Measurements from ENCODE around the gene KRT31.
"Not testable (repeated sequence)": the region's sequence is repeated elsewhere in the genome, so short reads cannot be mapped to it uniquely, and the experiment has no call there.

The KRT31 gene

GRCh38 chr17:41351177-41351576 is 46.2 kb downstream of the KRT31 start:
- Histone ChIP-seq H3K36me3 (replicated peaks; ENCODE audit: low read depth, low read length) (no peaks in the 10 kb centered on the region), H3K27ac (ENCODE audit: low read length) (no peak overlapping the region), H3K9me3 (ENCODE audit: insufficient read depth, low read length) (no peaks in the 10 kb centered on the region), H3K9ac (ENCODE audit: low read length) (no peak overlapping the region), H3K79me2 (ENCODE audit: low read length) (no peaks in the 10 kb centered on the region), H3K27me3 (ENCODE audit: low read depth, low read length) (peaks cover 8% of the 10 kb centered on the region; the same call in 1 of the 2 replicates), H3K4me1 (ENCODE audit: low read length) (no peaks in the 10 kb centered on the region), H3K4me2 (ENCODE audit: low read length) (no peak overlapping the region), H2AFZ (ENCODE audit: low read depth, low read length) (no peak overlapping the region), H3K4me3 (ENCODE audit: low read length) (no peak overlapping the region), H4K20me1 (ENCODE audit: insufficient read depth, low read length) (no peaks in the 10 kb centered on the region)
- TF ChIP-seq CTCF (IDR thresholded peaks at IDR 0.05; ENCODE audit: low read depth, low read length) (no peak), EZH2phosphoT487 (IDR thresholded peaks at IDR 0.05; ENCODE audit: low read depth) (no peak)

GRCh38 chr17:41350381-41350878 is 47.0 kb downstream of the KRT31 start, which contains the start of gene KRT33A:
TSS of gene KRT33A (minus strand) at chr17:41350828. CDS start at chr17:41350767, 61 bp downstream.
- not testable (repeated sequence) for H3K4me1 ChIP-seq (ENCODE audit: low read length)

DNA sequence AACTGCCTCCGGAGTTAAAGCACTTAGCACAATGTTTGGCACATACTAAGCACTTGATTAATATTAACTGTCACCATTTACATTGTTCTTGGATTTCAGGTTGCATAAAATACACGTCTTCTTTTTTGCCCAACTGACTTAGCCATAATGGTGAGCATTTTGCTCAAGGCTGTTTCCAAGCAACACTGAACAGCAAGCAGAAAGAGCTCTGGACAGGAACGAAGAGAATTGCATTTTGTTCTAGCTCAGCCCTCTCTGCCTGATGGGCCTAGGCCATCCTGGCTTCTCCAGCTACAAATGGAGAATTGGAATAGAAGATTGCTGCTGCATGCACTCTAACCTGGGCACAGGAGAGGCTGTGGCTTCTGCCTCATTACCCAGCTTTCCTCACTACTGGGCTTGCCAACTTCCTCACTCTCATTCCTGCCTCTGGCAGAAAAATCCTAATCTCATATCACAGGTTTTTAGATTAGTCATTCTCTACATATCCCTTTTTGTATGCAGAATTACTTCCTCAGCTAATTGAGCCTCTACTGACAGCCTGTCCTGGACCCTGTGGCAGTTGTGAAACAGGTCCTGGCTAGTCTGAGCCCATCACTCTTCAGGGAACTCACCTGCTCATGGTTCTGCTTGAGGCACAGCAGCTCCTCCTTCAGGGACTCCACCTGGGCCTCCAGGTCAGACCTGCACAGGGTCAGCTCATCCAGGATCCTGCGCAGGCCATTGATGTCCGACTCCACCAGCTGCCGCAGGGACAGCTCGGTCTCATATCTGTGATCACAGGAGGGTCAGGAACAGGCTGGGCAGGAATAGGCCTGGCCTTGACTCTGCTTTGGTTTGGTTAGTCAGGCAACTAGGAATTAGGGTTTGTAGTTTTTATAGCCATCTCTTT is 49.3 kb downstream of the KRT31 start:
- no peaks in the 10 kb centered on the region for H3K9me3 ChIP-seq (ENCODE audit: insufficient read depth, low read length)
- no peaks in the 10 kb centered on the region for H3K27me3 ChIP-seq (ENCODE audit: low read depth, low read length)
- no peak overlapping the region for H3K27ac ChIP-seq (ENCODE audit: low read length)
- TF ChIP-seq CTCF (IDR thresholded peaks at IDR 0.05; ENCODE audit: low read depth, low read length), result no peak
- TF ChIP-seq EZH2phosphoT487 (IDR thresholded peaks at IDR 0.05; ENCODE audit: low read depth), result no peak
- H2AFZ ChIP-seq (ENCODE audit: low read depth, low read length), result no peak overlapping the region
- H3K4me2 ChIP-seq (ENCODE audit: low read length), result no peak overlapping the region
- H3K4me1 ChIP-seq (ENCODE audit: low read length), result no peaks in the 10 kb centered on the region
- no peaks in the 10 kb centered on the region for H3K36me3 ChIP-seq (replicated peaks; ENCODE audit: low read depth, low read length)
- no peaks in the 10 kb centered on the region for H3K79me2 ChIP-seq (ENCODE audit: low read length)
- no peak overlapping the region for H3K4me3 ChIP-seq (ENCODE audit: low read length)
- H4K20me1 ChIP-seq (ENCODE audit: insufficient read depth, low read length), result no peaks in the 10 kb centered on the region
- no peak overlapping the region for H3K9ac ChIP-seq (ENCODE audit: low read length)

More at GRCh38 chr17:41350381-41350878, 47.0 kb downstream of the KRT31 start, which contains the start of gene KRT33A:
- not testable (repeated sequence) for H3K9me3 ChIP-seq (ENCODE audit: insufficient read depth, low read length); H3K9ac ChIP-seq (ENCODE audit: low read length); H3K79me2 ChIP-seq (ENCODE audit: low read length); H4K20me1 ChIP-seq (ENCODE audit: insufficient read depth, low read length); H3K4me2 ChIP-seq (ENCODE audit: low read length); H3K27me3 ChIP-seq (ENCODE audit: low read depth, low read length); H3K36me3 ChIP-seq (replicated peaks; ENCODE audit: low read depth, low read length); H2AFZ ChIP-seq (ENCODE audit: low read depth, low read length); H3K4me3 ChIP-seq (ENCODE audit: low read length); H3K27ac ChIP-seq (ENCODE audit: low read length)

DNA sequence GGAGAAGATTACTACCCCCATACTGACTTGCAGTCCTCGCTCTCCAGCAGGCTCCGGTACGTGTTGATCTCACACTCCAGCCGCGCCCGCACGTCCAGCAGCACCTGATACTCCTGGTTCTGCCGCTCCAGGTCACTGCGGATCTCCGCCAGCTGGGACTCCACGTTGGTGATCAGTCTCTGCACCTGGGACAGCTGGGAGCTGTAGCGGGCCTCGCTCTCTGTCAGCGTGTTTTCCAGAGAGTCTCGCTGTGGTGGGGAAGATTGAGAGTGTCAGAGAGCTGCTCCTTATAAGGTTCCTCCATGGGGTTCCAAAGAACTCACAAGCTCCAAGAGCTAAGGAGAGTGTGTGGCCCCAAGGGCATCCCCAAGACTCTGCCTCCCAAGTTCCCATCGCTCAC is 51.0 kb downstream of the KRT31 start:
- H3K27me3 ChIP-seq (ENCODE audit: low read depth, low read length); H3K27ac ChIP-seq (ENCODE audit: low read length); H3K9ac ChIP-seq (ENCODE audit: low read length); H3K4me3 ChIP-seq (ENCODE audit: low read length); H2AFZ ChIP-seq (ENCODE audit: low read depth, low read length); H4K20me1 ChIP-seq (ENCODE audit: insufficient read depth, low read length); H3K4me2 ChIP-seq (ENCODE audit: low read length); H3K79me2 ChIP-seq (ENCODE audit: low read length); H3K9me3 ChIP-seq (ENCODE audit: insufficient read depth, low read length); H3K36me3 ChIP-seq (replicated peaks; ENCODE audit: low read depth, low read length); H3K4me1 ChIP-seq (ENCODE audit: low read length): not testable (repeated sequence)

GRCh38 chr17:41345992-41346391 is 51.4 kb downstream of the KRT31 start:
- TF ChIP-seq EZH2phosphoT487 (IDR thresholded peaks at IDR 0.05; ENCODE audit: low read depth) (no peak), CTCF (IDR thresholded peaks at IDR 0.05; ENCODE audit: low read depth, low read length) (no peak)
- peaks cover 4% of the 10 kb centered on the region for H3K9me3 ChIP-seq (ENCODE audit: insufficient read depth, low read length)
- H3K36me3 ChIP-seq (replicated peaks; ENCODE audit: low read depth, low read length), result no peaks in the 10 kb centered on the region
- H3K4me3 ChIP-seq (ENCODE audit: low read length), result no peak overlapping the region
- no peaks in the 10 kb centered on the region for H4K20me1 ChIP-seq (ENCODE audit: insufficient read depth, low read length)
- H3K79me2 ChIP-seq (ENCODE audit: low read length), result no peaks in the 10 kb centered on the region
- peaks cover 3% of the 10 kb centered on the region for H3K4me1 ChIP-seq (ENCODE audit: low read length)
- H3K27ac ChIP-seq (ENCODE audit: low read length), result no peak overlapping the region
- no peaks in the 10 kb centered on the region for H3K27me3 ChIP-seq (ENCODE audit: low read depth, low read length)
- H3K9ac ChIP-seq (ENCODE audit: low read length), result no peak overlapping the region
- H3K4me2 ChIP-seq (ENCODE audit: low read length), result no peak overlapping the region
- no peak overlapping the region for H2AFZ ChIP-seq (ENCODE audit: low read depth, low read length)
